HG03460 (cell line): ENCODE data around the gene CLDN7.

ENCODE experiments used
- ATAC-seq: cut with Tn5 transposase; IDR thresholded peaks from one replicate; pipeline ENCODE4 v1.9.1; 2021; ENCODE audit not compliant: unreplicated experiment

The CLDN7 gene

GRCh38 chr17:7238420-7239090 lies 23.7 kb downstream of the CLDN7 start:
- ATAC-seq = no peak

GRCh38 chr17:7237761-7238419 lies 24.4 kb downstream of the CLDN7 start:
- ATAC-seq = no peak

GRCh38 chr17:7237266-7237760 lies 25.0 kb downstream of the CLDN7 start:
- no peak for ATAC-seq

GRCh38 chr17:7236808-7237207 lies 25.5 kb downstream of the CLDN7 start:
- no peak for ATAC-seq

- ATAC-seq = no peak
Observed at GRCh38 chr17:7235693-7236665, 26.3 kb downstream of the CLDN7 start.

- ATAC-seq = peak; percentile 46
Observed at GRCh38 chr17:7234083-7234951, 28.0 kb downstream of the CLDN7 start, which contains the start of gene DVL2. TSS of gene DVL2 (minus strand) at chr17:7234517. CDS start at chr17:7234262, 255 bp downstream.

GRCh38 chr17:7233701-7234082 lies 28.6 kb downstream of the CLDN7 start:
- ATAC-seq = no peak

- no peak for ATAC-seq
Observed at GRCh38 chr17:7232114-7232513, 30.2 kb downstream of the CLDN7 start.

GRCh38 chr17:7229504-7229903 lies 32.8 kb downstream of the CLDN7 start:
- ATAC-seq = no peak

- no peak for ATAC-seq
Observed at GRCh38 chr17:7228920-7229319, 33.4 kb downstream of the CLDN7 start.

GRCh38 chr17:7226721-7227710 lies 35.3 kb downstream of the CLDN7 start:
- no peak for ATAC-seq

GRCh38 chr17:7225711-7226331 lies 36.5 kb downstream of the CLDN7 start:
- ATAC-seq = no peak

- ATAC-seq = no peak
Observed at GRCh38 chr17:7224661-7225111, 37.6 kb downstream of the CLDN7 start.

- no peak for ATAC-seq
Observed at GRCh38 chr17:7224110-7224509, 38.2 kb downstream of the CLDN7 start.

GRCh38 chr17:7223375-7223774 lies 38.9 kb downstream of the CLDN7 start:
- ATAC-seq = no peak

GRCh38 chr17:7222972-7223292 lies 39.3 kb downstream of the CLDN7 start:
- no peak for ATAC-seq

GRCh38 chr17:7222093-7222971 lies 39.9 kb downstream of the CLDN7 start:
- ATAC-seq = no peak
